GM12864 (cell line): ENCODE measurements around the gene HLX.

Experiments
- DNase-seq: peaks from one replicate; pipeline ENCODE4 v3.0.0-alpha.2; 2011; ENCODE audit warnings: low read depth
- H3K4me3 ChIP-seq: 2 replicates; pipeline ENCODE4 v1.5.1; 2011; ENCODE audit warnings: mild to moderate bottlenecking, low read depth, low read length, control low read depth
- CTCF ChIP-seq: IDR thresholded peaks from 2 replicates; pipeline ENCODE4 v1.5.1; 2011; ENCODE audit warnings: low read depth, mild to moderate bottlenecking, moderate library complexity, low read length, control low read depth, inconsistent platforms; ENCODE audit errors: missing control alignments

The HLX gene

GRCh38 chr1:220892086-220892376 lies 12.8 kb downstream of the HLX start:
- no peak for TF ChIP-seq CTCF
- H3K4me3 ChIP-seq: no peak overlapping the region

GRCh38 chr1:220892997-220893700 lies 13.9 kb downstream of the HLX start:
- no peak for TF ChIP-seq CTCF
- H3K4me3 ChIP-seq: no peak overlapping the region
- no peak for DNase-seq

More at GRCh38 chr1:220892086-220892376, 12.8 kb downstream of the HLX start:
- no peak for DNase-seq

GRCh38 chr1:220893701-220894024 lies 14.4 kb downstream of the HLX start:
- TF ChIP-seq CTCF: no peak
- H3K4me3 ChIP-seq: no peak overlapping the region

GRCh38 chr1:220894025-220894923 lies 15.0 kb downstream of the HLX start:
- no peak for TF ChIP-seq CTCF
- no peak for DNase-seq
- no peak overlapping the region for H3K4me3 ChIP-seq

More at GRCh38 chr1:220893701-220894024, 14.4 kb downstream of the HLX start:
- DNase-seq: no peak

GRCh38 chr1:220894924-220895256 lies 15.6 kb downstream of the HLX start:
- H3K4me3 ChIP-seq: no peak overlapping the region

GRCh38 chr1:220895412-220895946 lies 16.2 kb downstream of the HLX start:
- H3K4me3 ChIP-seq: no peak overlapping the region
- TF ChIP-seq CTCF: no peak
- no peak for DNase-seq

More at GRCh38 chr1:220894924-220895256, 15.6 kb downstream of the HLX start:
- DNase-seq: no peak
- no peak for TF ChIP-seq CTCF
